ENCODE measurements around the gene BOLA2B. TPM values are rescaled to one million over a fixed set of nuclear protein-coding genes. Genes with fewer than 3 reads are reported as not detected.

Gene BOLA2B
- total RNA-seq, 1 donor from 2014 or later: 51.7 TPM

DNA sequence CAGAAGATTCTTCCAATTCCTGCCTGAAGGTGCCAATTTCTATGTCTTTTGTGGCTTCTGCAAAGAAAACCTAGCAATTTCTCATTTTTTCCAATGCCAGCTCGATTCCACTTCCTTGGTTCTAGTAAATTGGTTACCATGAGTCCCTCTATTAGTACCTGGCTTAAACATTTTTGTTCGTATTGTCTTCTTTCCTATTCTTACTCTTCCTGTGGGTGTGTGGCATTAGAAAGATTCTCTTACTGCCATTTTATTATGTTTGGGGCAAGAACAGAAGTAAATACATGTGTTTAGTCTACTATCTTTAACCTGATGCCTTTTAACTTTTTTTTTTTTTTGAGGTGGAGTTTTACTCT, 50.1 kb downstream of the BOLA2B start:
- ATAC-seq (no peak), DNase-seq (no peak)
- Histone ChIP-seq H3K36me3 (no peaks in the 10 kb centered on the region), H3K4me1 (no peaks in the 10 kb centered on the region), H3K9me3 (no peaks in the 10 kb centered on the region), H3K4me3 (no peak overlapping the region), H3K27me3 (ENCODE audit: low read depth) (no peaks in the 10 kb centered on the region), H3K27ac (no peak overlapping the region)
- intact Hi-C loops (cut with DNase I): no loop called here
- TF ChIP-seq, protein P1, sequence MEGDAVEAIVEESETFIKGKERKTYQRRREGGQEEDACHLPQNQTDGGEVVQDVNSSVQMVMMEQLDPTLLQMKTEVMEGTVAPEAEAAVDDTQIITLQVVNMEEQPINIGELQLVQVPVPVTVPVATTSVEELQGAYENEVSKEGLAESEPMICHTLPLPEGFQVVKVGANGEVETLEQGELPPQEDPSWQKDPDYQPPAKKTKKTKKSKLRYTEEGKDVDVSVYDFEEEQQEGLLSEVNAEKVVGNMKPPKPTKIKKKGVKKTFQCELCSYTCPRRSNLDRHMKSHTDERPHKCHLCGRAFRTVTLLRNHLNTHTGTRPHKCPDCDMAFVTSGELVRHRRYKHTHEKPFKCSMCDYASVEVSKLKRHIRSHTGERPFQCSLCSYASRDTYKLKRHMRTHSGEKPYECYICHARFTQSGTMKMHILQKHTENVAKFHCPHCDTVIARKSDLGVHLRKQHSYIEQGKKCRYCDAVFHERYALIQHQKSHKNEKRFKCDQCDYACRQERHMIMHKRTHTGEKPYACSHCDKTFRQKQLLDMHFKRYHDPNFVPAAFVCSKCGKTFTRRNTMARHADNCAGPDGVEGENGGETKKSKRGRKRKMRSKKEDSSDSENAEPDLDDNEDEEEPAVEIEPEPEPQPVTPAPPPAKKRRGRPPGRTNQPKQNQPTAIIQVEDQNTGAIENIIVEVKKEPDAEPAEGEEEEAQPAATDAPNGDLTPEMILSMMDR (IDR thresholded peaks at IDR 0.05): no peak

Other genes starting within 250 kb of the BOLA2B start
- 148 TPM for gene TMEM219, start 231.6 kb downstream of the BOLA2B start, total RNA-seq
- 66.2 TPM for gene TAOK2, start 219.8 kb downstream of the BOLA2B start, total RNA-seq
- 22.1 TPM for gene HIRIP3, start 198.0 kb downstream of the BOLA2B start, total RNA-seq
- gene INO80E, start 197.4 kb downstream of the BOLA2B start, total RNA-seq: 58.4 TPM
- 6.4 TPM for gene DOC2A, start 182.6 kb downstream of the BOLA2B start, total RNA-seq
- not detected for gene C16orf92, start 170.5 kb downstream of the BOLA2B start, total RNA-seq
- not detected for gene TLCD3B, start 162.4 kb downstream of the BOLA2B start, total RNA-seq
- gene ALDOA, start 127.9 kb downstream of the BOLA2B start, total RNA-seq: 733 TPM
- 68.9 TPM for gene PPP4C, start 117.7 kb downstream of the BOLA2B start, total RNA-seq
- 1.6 TPM for gene TBX6, start 101.7 kb downstream of the BOLA2B start, total RNA-seq
- gene YPEL3, start 97.5 kb downstream of the BOLA2B start, total RNA-seq: 113 TPM
- gene GDPD3, start 80.1 kb downstream of the BOLA2B start, total RNA-seq: 14.4 TPM
- 84.6 TPM for gene MAPK3, start 70.4 kb downstream of the BOLA2B start, total RNA-seq
- gene CORO1A, start 10.1 kb downstream of the BOLA2B start, total RNA-seq: 76.3 TPM
- gene SLX1A, start 209 bp upstream of the BOLA2B start, total RNA-seq: 28.6 TPM
- 23.1 TPM for gene SULT1A3, start 5.6 kb upstream of the BOLA2B start, total RNA-seq
- gene NPIPB13, start 54.8 kb upstream of the BOLA2B start, total RNA-seq: 27.6 TPM
- gene CD2BP2, start 161.6 kb upstream of the BOLA2B start, total RNA-seq: 52.3 TPM
- 36.9 TPM for gene TBC1D10B, start 176.8 kb upstream of the BOLA2B start, total RNA-seq
- not detected for gene MYL11, start 181.1 kb upstream of the BOLA2B start, total RNA-seq
- 6.0 TPM for gene SEPTIN1, start 188.9 kb upstream of the BOLA2B start, total RNA-seq
- 6.2 TPM for gene ZNF48, start 201.8 kb upstream of the BOLA2B start, total RNA-seq
- gene ZNF771, start 213.9 kb upstream of the BOLA2B start, total RNA-seq: 3.8 TPM
- gene DCTPP1, start 236.4 kb upstream of the BOLA2B start, total RNA-seq: 19.1 TPM

Data from lower lobe of right lung (tissue), 2 donors.